Mesenchymal stem cell (in vitro differentiated cells and primary cell): ENCODE measurements around the gene EGR4.

ENCODE experiments used
- DNase-seq: peaks from one replicate; pipeline ENCODE4 v3.0.0-alpha.2; 2013
- H2AFZ ChIP-seq: one replicate; pipeline ENCODE4 v1.6.1; 2013; ENCODE audit warnings: low read depth, mild to moderate bottlenecking, control low read depth, inconsistent platforms, low read length, moderate library complexity
- H2AK5ac ChIP-seq: 2 replicates; pipeline ENCODE4 v1.6.1; 2013; ENCODE audit warnings: low read length, moderate library complexity, mild to moderate bottlenecking, inconsistent platforms; ENCODE audit not compliant: severe bottlenecking
- H2BK120ac ChIP-seq: one replicate; pipeline ENCODE4 v1.6.1; 2013; ENCODE audit warnings: low read depth, mild to moderate bottlenecking, inconsistent platforms, low read length, moderate library complexity
- H2BK12ac ChIP-seq, 2 experiments: one replicate each; pipeline ENCODE4 v1.6.1; 2013; ENCODE audit warnings: inconsistent platforms in 2 of 2, low read length in 2 of 2, mild to moderate bottlenecking in 2 of 2, moderate library complexity in 2 of 2, control low read depth in 1 of 2
- H2BK15ac ChIP-seq: one replicate; pipeline ENCODE4 v1.6.1; 2013; ENCODE audit warnings: mild to moderate bottlenecking, low read depth, inconsistent platforms; ENCODE audit not compliant: poor library complexity, severe bottlenecking
- H2BK5ac ChIP-seq: 2 replicates; pipeline ENCODE4 v1.6.1; 2013; ENCODE audit warnings: low read depth, mild to moderate bottlenecking, low read length, control low read depth, inconsistent platforms; ENCODE audit not compliant: poor library complexity, severe bottlenecking
- H3K14ac ChIP-seq, 2 experiments: one replicate each; pipeline ENCODE4 v1.6.1; 2013; ENCODE audit warnings: inconsistent platforms in 2 of 2, low read length in 2 of 2, control low read depth in 1 of 2, mild to moderate bottlenecking in 1 of 2, moderate library complexity in 1 of 2
- H3K18ac ChIP-seq, 2 experiments: one replicate each; pipeline ENCODE4 v1.6.1; 2013; ENCODE audit warnings: inconsistent platforms in 2 of 2, low read length in 2 of 2, control low read depth in 1 of 2, low read depth in 1 of 2, mild to moderate bottlenecking in 1 of 2
- H3K23ac ChIP-seq, 2 experiments: one replicate each; pipeline ENCODE4 v1.6.1; 2013; ENCODE audit warnings: inconsistent platforms in 2 of 2, low read length in 2 of 2, mild to moderate bottlenecking in 2 of 2, moderate library complexity in 2 of 2, control low read depth in 1 of 2
- H3K27ac ChIP-seq: 2 replicates; pipeline ENCODE4 v1.5.1; 2013; ENCODE audit warnings: mild to moderate bottlenecking, moderate library complexity, low read length, control low read depth, inconsistent platforms; ENCODE audit not compliant: poor library complexity, severe bottlenecking
- H3K27me3 ChIP-seq, 2 experiments: 2 replicates each; pipeline versions ENCODE4 v1.6.1 to v1.7.0; 2013; ENCODE audit warnings: low read length in 2 of 2, mild to moderate bottlenecking in 2 of 2, moderate library complexity in 2 of 2, control low read depth in 1 of 2, inconsistent platforms in 1 of 2; ENCODE audit not compliant: control insufficient read depth in 1 of 2, insufficient read depth in 1 of 2
- H3K36me3 ChIP-seq, 2 experiments: 2 replicates each; pipeline versions ENCODE4 v1.6.1 to v1.7.0; 2013; ENCODE audit warnings: low read length in 2 of 2, control low read depth in 1 of 2, inconsistent platforms in 1 of 2, low read depth in 1 of 2, mild to moderate bottlenecking in 1 of 2; ENCODE audit not compliant: insufficient read depth in 2 of 2, control insufficient read depth in 1 of 2
- H3K4ac ChIP-seq, 2 experiments: one replicate each; pipeline ENCODE4 v1.6.1; 2013; ENCODE audit warnings: inconsistent platforms in 2 of 2, low read length in 2 of 2, mild to moderate bottlenecking in 2 of 2, moderate library complexity in 2 of 2, control low read depth in 1 of 2, low read depth in 1 of 2
- H3K4me1 ChIP-seq: 2 replicates; pipeline ENCODE4 v1.6.1; 2013; ENCODE audit warnings: low read depth, low read length, control low read depth; ENCODE audit not compliant: control insufficient read depth, insufficient read depth
- H3K4me2 ChIP-seq: 2 replicates; pipeline ENCODE4 v1.6.1; 2013; ENCODE audit warnings: low read length, mild to moderate bottlenecking, inconsistent platforms; ENCODE audit not compliant: poor library complexity, severe bottlenecking
- H3K4me3 ChIP-seq, 2 experiments: 2 replicates each; pipeline versions ENCODE4 v1.5.1 to v1.7.0; 2013; ENCODE audit warnings: low read length in 2 of 2, mild to moderate bottlenecking in 2 of 2, control low read depth in 1 of 2, low read depth in 1 of 2; ENCODE audit not compliant: insufficient read depth in 1 of 2
- H3K79me1 ChIP-seq: replicated peaks from 2 replicates; pipeline ENCODE4 v1.6.1; 2013; ENCODE audit warnings: mild to moderate bottlenecking, control low read depth, low read length, inconsistent platforms; ENCODE audit not compliant: poor library complexity, severe bottlenecking
- H3K9ac ChIP-seq: 2 replicates; pipeline ENCODE4 v1.7.0; 2013; ENCODE audit warnings: mild to moderate bottlenecking, low read length, moderate library complexity
- H3K9me3 ChIP-seq: 2 replicates; pipeline ENCODE4 v1.7.0; 2013; ENCODE audit warnings: mild to moderate bottlenecking, low read length; ENCODE audit not compliant: control insufficient read depth
- H4K8ac ChIP-seq: one replicate; pipeline ENCODE4 v1.6.1; 2013; ENCODE audit warnings: inconsistent platforms, mild to moderate bottlenecking, low read length, moderate library complexity
- H4K91ac ChIP-seq: one replicate; pipeline ENCODE4 v1.6.1; 2013; ENCODE audit warnings: mild to moderate bottlenecking, low read length, inconsistent platforms
- WGBS: methylation state at CpG from one replicate; pipeline ENCODE4 v1.1.7; 2013; ENCODE audit warnings: mixed read lengths; 5-methylcytosine and 5-hydroxymethylcytosine counted together

Gene EGR4

GRCh38 chr2:73291093-73291460 is 2.3 kb downstream of the EGR4 start:
- DNase-seq = peak; percentile 60
- Histone ChIP-seq H3K27me3 (peaks cover 94 to 96% of the 10 kb centered on the region in 2 experiments), H2AFZ (no peak overlapping the region), H3K4ac (no peak overlapping the region), H3K18ac (no peak overlapping the region), H2AK5ac (no peak overlapping the region), H4K91ac (no peak overlapping the region), H3K23ac (no peak overlapping the region), H3K14ac (no peak overlapping the region), H3K79me1 (no peaks in the 10 kb centered on the region), H3K36me3 (no peaks in the 10 kb centered on the region), H2BK5ac (no peak overlapping the region), H3K4me3 (peak overlapping the region in 1 of 2 experiments; percentile 37), H2BK120ac (no peak overlapping the region), H2BK12ac (no peak overlapping the region), H3K27ac (no peak overlapping the region), H4K8ac (no peak overlapping the region), H2BK15ac (no peak overlapping the region), H3K4me1 (peaks cover 24% of the 10 kb centered on the region), H3K9me3 (peaks cover 5% of the 10 kb centered on the region), H3K9ac (no peak overlapping the region), H3K4me2 (peak overlapping the region; percentile 57)
- WGBS = 13% methylated on average over 17 of the region's 34 CpGs

- DNase-seq = peak; percentile 40
- 37% methylated on average over 3 of the region's 6 CpGs for WGBS
- H3K4me3 ChIP-seq = no peak overlapping the region
Observed at GRCh38 chr2:73290049-73290839, 3.1 kb downstream of the EGR4 start.

GRCh38 chr2:73289304-73289703 is 4.0 kb downstream of the EGR4 start:
- no peak overlapping the region for H3K23ac ChIP-seq
- H3K9ac ChIP-seq = no peak overlapping the region
- no peak overlapping the region for H2BK120ac ChIP-seq
- H2BK15ac ChIP-seq = no peak overlapping the region
- H3K9me3 ChIP-seq = peaks cover 1% of the 10 kb centered on the region
- peaks cover 92 to 93% of the 10 kb centered on the region in 2 experiments for H3K27me3 ChIP-seq
- H3K4me1 ChIP-seq = peaks cover 32% of the 10 kb centered on the region
- H3K14ac ChIP-seq = no peak overlapping the region
- H2AK5ac ChIP-seq = no peak overlapping the region
- no peaks in the 10 kb centered on the region for H3K36me3 ChIP-seq
- no peak overlapping the region for H4K91ac ChIP-seq
- no peak overlapping the region for H3K27ac ChIP-seq
- H3K79me1 ChIP-seq = no peaks in the 10 kb centered on the region
- no peak overlapping the region for H3K4me3 ChIP-seq
- no peak overlapping the region for H2BK12ac ChIP-seq
- H3K18ac ChIP-seq = no peak overlapping the region
- no peak overlapping the region for H2BK5ac ChIP-seq
- no peak overlapping the region for H4K8ac ChIP-seq
- no peak for DNase-seq
- H3K4ac ChIP-seq = no peak overlapping the region
- no peak overlapping the region for H2AFZ ChIP-seq
- no peak overlapping the region for H3K4me2 ChIP-seq

More at GRCh38 chr2:73290049-73290839, 3.1 kb downstream of the EGR4 start:
- no peak overlapping the region for H2AK5ac ChIP-seq
- no peak overlapping the region for H3K14ac ChIP-seq
- no peak overlapping the region for H3K9ac ChIP-seq
- no peak overlapping the region for H3K18ac ChIP-seq
- H3K9me3 ChIP-seq = peaks cover 5% of the 10 kb centered on the region
- H2BK120ac ChIP-seq = no peak overlapping the region
- H2BK5ac ChIP-seq = no peak overlapping the region
- no peak overlapping the region for H3K4ac ChIP-seq
- peaks cover 24% of the 10 kb centered on the region for H3K4me1 ChIP-seq
- no peak overlapping the region for H2BK15ac ChIP-seq
- H3K23ac ChIP-seq = no peak overlapping the region
- no peaks in the 10 kb centered on the region for H3K36me3 ChIP-seq
- H3K27me3 ChIP-seq = peaks cover 94 to 96% of the 10 kb centered on the region in 2 experiments
- no peak overlapping the region for H2AFZ ChIP-seq
- no peak overlapping the region for H4K8ac ChIP-seq
- H3K27ac ChIP-seq = no peak overlapping the region
- no peaks in the 10 kb centered on the region for H3K79me1 ChIP-seq
- no peak overlapping the region for H3K4me2 ChIP-seq
- H4K91ac ChIP-seq = no peak overlapping the region
- H2BK12ac ChIP-seq = no peak overlapping the region

- Histone ChIP-seq H3K4ac (no peak overlapping the region), H4K8ac (no peak overlapping the region), H4K91ac (no peak overlapping the region), H2BK12ac (no peak overlapping the region), H3K14ac (no peak overlapping the region), H3K27me3 (peaks cover 72 to 78% of the 10 kb centered on the region in 2 experiments), H3K4me2 (no peak overlapping the region), H2BK120ac (no peak overlapping the region), H3K4me3 (no peak overlapping the region), H3K4me1 (peaks cover 20% of the 10 kb centered on the region), H3K79me1 (peaks cover 2% of the 10 kb centered on the region), H3K18ac (no peak overlapping the region), H3K23ac (no peak overlapping the region), H3K9ac (no peak overlapping the region), H3K27ac (no peak overlapping the region), H3K36me3 (no peaks in the 10 kb centered on the region), H3K9me3 (no peaks in the 10 kb centered on the region), H2BK5ac (no peak overlapping the region), H2AK5ac (no peak overlapping the region), H2AFZ (no peak overlapping the region), H2BK15ac (no peak overlapping the region)
- no peak for DNase-seq
- WGBS = 95% methylated on average over 3 of the region's 3 CpGs
Observed at GRCh38 chr2:73286134-73286655, 7.2 kb downstream of the EGR4 start.
